Thyroid gland (tissue), 4 donors: ENCODE data around the gene TMC8.

Experiments used
- CTCF ChIP-seq, 6 experiments: fragments of 200-600 bp in 3 of 6; fragments of 450-650 bp in 3 of 6; sonication (generic) in 3 of 6; IDR thresholded peaks; one replicate each; pipeline ENCODE4 v1.5.1; 2016 to 2019; ENCODE audit warnings: antibody characterized with exemption in 6 of 6, mild to moderate bottlenecking in 2 of 6, inconsistent platforms in 1 of 6, moderate library complexity in 1 of 6
- POLR2A ChIP-seq, 2 donors: fragments of 450-650 bp; IDR thresholded peaks; one replicate each; pipeline ENCODE4 v1.6.1; 2017; ENCODE audit warnings: antibody characterized with exemption in 2 of 2, mild to moderate bottlenecking in 2 of 2, moderate library complexity in 1 of 2

GRCh38 chr17:78089576-78090281 lies 40.8 kb upstream of the TMC8 start:
- TF ChIP-seq POLR2A (IDR thresholded peaks at IDR 0.05) (no peak), CTCF (IDR thresholded peaks at IDR 0.05) (no peak)
